Nephron (organoid): ENCODE data around the gene RANBP17.
"Not testable (repeated sequence)": the region's sequence is repeated elsewhere in the genome, so short reads cannot be mapped to it uniquely, and the experiment has no call there.

ENCODE experiments used
- H3K27ac Mint-ChIP-seq, 3 experiments: 2 replicates each; pipeline ENCODE4 v1.8.0; 2020; ENCODE audit warnings: mixed read lengths in 3 of 3, mild to moderate bottlenecking in 2 of 3, moderate library complexity in 1 of 3
- H3K27me3 Mint-ChIP-seq: 2 replicates; pipeline ENCODE4 v1.8.0; 2021; ENCODE audit warnings: low read depth, mild to moderate bottlenecking, moderate library complexity, mixed read lengths
- H3K36me3 Mint-ChIP-seq: 2 replicates; pipeline ENCODE4 v1.8.0; 2020; ENCODE audit warnings: low read depth, mixed read lengths
- H3K4me1 Mint-ChIP-seq: 2 replicates; pipeline ENCODE4 v1.8.0; 2020; ENCODE audit warnings: mixed read lengths
- H3K4me3 Mint-ChIP-seq, 3 experiments: 2 replicates each; pipeline ENCODE4 v1.8.0; 2020; ENCODE audit warnings: mild to moderate bottlenecking in 3 of 3, mixed read lengths in 3 of 3, moderate library complexity in 2 of 3
- H3K9me3 Mint-ChIP-seq: 2 replicates; pipeline ENCODE4 v1.8.0; 2020; ENCODE audit warnings: mixed read lengths
- CTCF ChIP-seq, 3 experiments: fragments of 200-600 bp; sonication (generic); IDR thresholded peaks; one replicate each; pipeline ENCODE4 v1.5.0; 2021; ENCODE audit warnings: antibody characterized with exemption in 3 of 3; ENCODE audit not compliant: unreplicated experiment in 3 of 3

Gene RANBP17

GRCh38 chr5:170867825-170868224 lies 6.0 kb downstream of the RANBP17 start:
- no peaks in the 10 kb centered on the region for H3K27me3 Mint-ChIP-seq
- peaks cover 10% of the 10 kb centered on the region for H3K4me1 Mint-ChIP-seq
- H3K4me3 Mint-ChIP-seq, result no peak overlapping the region
- H3K36me3 Mint-ChIP-seq, result peaks cover 37% of the 10 kb centered on the region
- TF ChIP-seq CTCF (IDR thresholded peaks at IDR 0.05; ENCODE audit: unreplicated experiment in 3 of 3), result no peak
- no peak overlapping the region for H3K27ac Mint-ChIP-seq
- peaks cover 29% of the 10 kb centered on the region for H3K9me3 Mint-ChIP-seq

GRCh38 chr5:170870390-170870789 lies 8.6 kb downstream of the RANBP17 start:
- not testable (repeated sequence) for H3K27me3 Mint-ChIP-seq, H3K4me3 Mint-ChIP-seq, H3K4me1 Mint-ChIP-seq, H3K27ac Mint-ChIP-seq
- H3K36me3 Mint-ChIP-seq, result peaks cover 51% of the 10 kb centered on the region
- peaks cover 52% of the 10 kb centered on the region for H3K9me3 Mint-ChIP-seq

- Mint-ChIP-seq H3K4me1 (no peaks in the 10 kb centered on the region), H3K4me3 (no peak overlapping the region), H3K9me3 (peaks cover 65% of the 10 kb centered on the region), H3K36me3 (peaks cover 64% of the 10 kb centered on the region), H3K27ac (no peak overlapping the region), H3K27me3 (no peaks in the 10 kb centered on the region)
- TF ChIP-seq CTCF (IDR thresholded peaks at IDR 0.05; ENCODE audit: unreplicated experiment in 3 of 3), result no peak
These were observed 12.2 kb downstream of the RANBP17 start for GRCh38 chr5:170874017-170874416.

GRCh38 chr5:170875811-170876210 lies 14.0 kb downstream of the RANBP17 start:
- Mint-ChIP-seq H3K4me3 (no peak overlapping the region), H3K36me3 (peaks cover 59% of the 10 kb centered on the region), H3K27ac (no peak overlapping the region), H3K4me1 (no peaks in the 10 kb centered on the region), H3K9me3 (peaks cover 56% of the 10 kb centered on the region), H3K27me3 (no peaks in the 10 kb centered on the region)
- no peak for TF ChIP-seq CTCF (IDR thresholded peaks at IDR 0.05; ENCODE audit: unreplicated experiment in 3 of 3)

- TF ChIP-seq CTCF (IDR thresholded peaks at IDR 0.05; ENCODE audit: unreplicated experiment in 3 of 3), result no peak
- Mint-ChIP-seq H3K4me3 (no peak overlapping the region), H3K4me1 (no peaks in the 10 kb centered on the region), H3K27ac (no peak overlapping the region), H3K27me3 (no peaks in the 10 kb centered on the region), H3K9me3 (peaks cover 16% of the 10 kb centered on the region), H3K36me3 (peaks cover 40% of the 10 kb centered on the region)
These were observed 18.3 kb downstream of the RANBP17 start for GRCh38 chr5:170880084-170880483.

GRCh38 chr5:170882345-170882744 lies 20.5 kb downstream of the RANBP17 start:
- Mint-ChIP-seq H3K4me3 (no peak overlapping the region), H3K36me3 (peaks cover 44% of the 10 kb centered on the region)

More at GRCh38 chr5:170882345-170882744, 20.5 kb downstream of the RANBP17 start:
- Mint-ChIP-seq H3K27me3 (no peaks in the 10 kb centered on the region), H3K27ac (no peak overlapping the region), H3K9me3 (peaks cover 3% of the 10 kb centered on the region), H3K4me1 (no peaks in the 10 kb centered on the region)
- TF ChIP-seq CTCF (IDR thresholded peaks at IDR 0.05; ENCODE audit: unreplicated experiment in 3 of 3), result no peak
